Neural cell (in vitro differentiated cells): ENCODE measurements around the gene PRAC2. TPM values are rescaled to one million over a fixed set of nuclear protein-coding genes. Genes with fewer than 3 reads are reported as not detected.

ENCODE experiments used
- H2AFZ ChIP-seq: fragments of 200-600, 300-800 bp; sonication (generic), shearing (Covaris generic); 2 replicates; pipeline ENCODE4 v1.6.0; 2014; ENCODE audit warnings: low read depth, mild to moderate bottlenecking, antibody characterized with exemption, low read length, moderate library complexity
- H3F3A ChIP-seq: fragments of 200-600 bp; shearing (Covaris generic); 2 replicates; pipeline ENCODE4 v1.6.1; 2016; ENCODE audit warnings: mild to moderate bottlenecking, moderate library complexity, mixed read lengths, antibody characterized with exemption, low read length; ENCODE audit not compliant: insufficient read depth, poor library complexity, severe bottlenecking
- H3K27ac ChIP-seq: fragments of 200-600, 300-800 bp; sonication (generic), shearing (Covaris generic); 2 replicates; pipeline ENCODE4 v1.5.1; 2014; ENCODE audit warnings: mild to moderate bottlenecking, low read length, moderate library complexity
- H3K27me3 ChIP-seq: fragments of 300-800, 200-600 bp; sonication (generic), shearing (Covaris generic); 2 replicates; pipeline ENCODE4 v1.6.0; 2014; ENCODE audit warnings: mild to moderate bottlenecking, low read depth, low read length, moderate library complexity; ENCODE audit not compliant: insufficient read depth
- H3K36me3 ChIP-seq: fragments of 300-800, 200-600 bp; sonication (generic), shearing (Covaris generic); 2 replicates; pipeline ENCODE4 v1.5.1; 2014; ENCODE audit warnings: mild to moderate bottlenecking, antibody characterized with exemption, low read length, moderate library complexity; ENCODE audit not compliant: insufficient read depth
- H3K4me2 ChIP-seq: fragments of 300-800, 200-600 bp; sonication (generic), shearing (Covaris generic); 2 replicates; pipeline ENCODE4 v1.6.0; 2014; ENCODE audit warnings: mild to moderate bottlenecking, low read length
- H3K4me3 ChIP-seq: fragments of 300-800, 200-600 bp; sonication (generic), shearing (Covaris generic); 2 replicates; pipeline ENCODE4 v1.5.1; 2014; ENCODE audit warnings: mild to moderate bottlenecking, low read length, moderate library complexity
- H3K79me2 ChIP-seq: fragments of 200-600 bp; shearing (Covaris generic); replicated peaks from 2 replicates; pipeline ENCODE4 v1.6.0; 2014; ENCODE audit warnings: mild to moderate bottlenecking, low read length, moderate library complexity; ENCODE audit not compliant: insufficient read depth
- H3K9ac ChIP-seq: fragments of 300-800, 200-600 bp; sonication (generic), shearing (Covaris generic); 2 replicates; pipeline ENCODE4 v1.6.1; 2016; ENCODE audit warnings: mild to moderate bottlenecking, low read length, mixed read lengths
- H3K9me2 ChIP-seq: fragments of 200-600 bp; shearing (Covaris generic); 2 replicates; pipeline ENCODE4 v1.6.1; 2016; ENCODE audit warnings: mild to moderate bottlenecking, low read length, mixed read lengths; ENCODE audit not compliant: insufficient read depth
- H3K9me3 ChIP-seq: fragments of 200-600, 300-800 bp; sonication (generic), shearing (Covaris generic); 2 replicates; pipeline ENCODE4 v1.6.1; 2016; ENCODE audit warnings: mild to moderate bottlenecking, mixed run types, low read length, moderate library complexity, mixed read lengths
- H4K20me1 ChIP-seq: fragments of 200-600 bp; shearing (Covaris generic); 2 replicates; pipeline ENCODE4 v1.6.1; 2016; ENCODE audit warnings: mild to moderate bottlenecking, mixed run types; ENCODE audit not compliant: insufficient read depth
- EP300 ChIP-seq: fragments of 450-650 bp; conservative IDR thresholded peaks from 2 replicates; pipeline ENCODE4 v1.6.1; 2014; ENCODE audit warnings: antibody characterized with exemption, mild to moderate bottlenecking, moderate library complexity; ENCODE audit not compliant: poor library complexity, severe bottlenecking
- EZH2 ChIP-seq: fragments of 200-600, 300-800 bp; shearing (Covaris generic), sonication (generic); IDR thresholded peaks from 2 replicates; pipeline ENCODE4 v1.6.1; 2014; ENCODE audit warnings: antibody characterized with exemption, low read length, borderline replicate concordance, mild to moderate bottlenecking; ENCODE audit not compliant: insufficient read depth, poor library complexity, severe bottlenecking
- MXI1 ChIP-seq: fragments of 450-650 bp; conservative IDR thresholded peaks from 2 replicates; pipeline ENCODE4 v1.6.1; 2014; ENCODE audit warnings: antibody characterized with exemption, mild to moderate bottlenecking; ENCODE audit not compliant: poor library complexity, severe bottlenecking
- POLR2AphosphoS5 ChIP-seq: IDR thresholded peaks from 2 replicates; pipeline ENCODE4 v1.6.1; 2012
- RAD21 ChIP-seq: fragments of 450-650 bp; conservative IDR thresholded peaks from 2 replicates; pipeline ENCODE4 v1.6.1; 2014; ENCODE audit warnings: antibody characterized with exemption, mild to moderate bottlenecking, moderate library complexity
- SMC3 ChIP-seq: fragments of 450-650 bp; conservative IDR thresholded peaks from 2 replicates; pipeline ENCODE4 v1.6.1; 2014; ENCODE audit warnings: antibody characterized with exemption, mild to moderate bottlenecking, moderate library complexity; ENCODE audit not compliant: poor library complexity
- TAF1 ChIP-seq: IDR thresholded peaks from 2 replicates; pipeline ENCODE4 v1.6.1; 2012; ENCODE audit warnings: low read depth
- polyA plus RNA-seq: library from polyadenylated mRNA; depleted of rRNA; stranded (reverse); fragments of >200 nt; gene quantifications from 2 replicates; pipeline ENCODE4 v1.2.3, GENCODE V29; 2014
- TF ChIP-seq, protein P1 (sequence below): fragments of 450-650 bp; IDR thresholded peaks from 2 replicates; pipeline ENCODE4 v1.5.1; 2014; ENCODE audit warnings: antibody characterized with exemption, mild to moderate bottlenecking, moderate library complexity; ENCODE audit not compliant: poor library complexity, severe bottlenecking
- TF ChIP-seq, protein P2 (sequence below): IDR thresholded peaks from 2 replicates; pipeline ENCODE4 v1.6.1; 2012; ENCODE audit warnings: borderline replicate concordance

The PRAC2 gene
- polyA plus RNA-seq, 1 donor from 2014 or later = not detected

DNA sequence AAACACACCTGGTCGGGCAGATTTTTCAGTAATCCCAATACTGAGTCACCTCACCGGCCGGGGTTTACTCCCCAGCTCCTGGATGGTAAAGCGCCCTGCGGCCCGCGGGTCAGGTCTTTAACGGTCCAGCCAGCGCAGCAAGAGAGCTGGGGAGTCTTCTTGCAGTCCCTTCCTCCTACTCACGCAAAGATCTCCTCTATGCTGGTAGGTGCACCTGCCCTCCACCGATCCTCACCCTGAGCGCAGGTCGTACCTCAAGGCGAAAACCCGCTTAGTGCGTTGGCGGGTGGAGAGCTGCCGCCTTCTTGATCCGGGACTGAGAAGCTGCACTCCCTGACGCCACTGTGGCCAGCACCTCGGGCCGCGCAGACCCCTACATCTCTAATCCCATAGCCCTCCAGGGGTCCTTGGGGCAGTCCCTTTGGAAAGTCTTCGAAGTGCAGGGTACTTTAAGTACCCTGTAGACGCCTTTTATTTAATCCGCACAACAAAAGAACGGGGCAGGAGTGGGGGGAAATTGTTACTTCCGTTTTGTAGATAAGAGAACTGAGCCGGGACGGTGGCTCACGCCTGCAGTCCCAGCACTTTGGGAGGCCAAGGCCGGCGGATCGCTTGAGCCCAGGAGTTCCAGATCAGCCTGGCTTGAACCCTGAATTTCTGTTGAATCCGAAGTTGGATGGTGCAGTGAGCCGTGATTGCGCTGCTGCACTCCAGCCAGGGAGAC is 16.0 kb downstream of the PRAC2 start:
- Histone ChIP-seq H4K20me1 (no peaks in the 10 kb centered on the region), H3K4me3 (no peak overlapping the region), H3K27me3 (peaks cover 99% of the 10 kb centered on the region), H3K4me2 (no peak overlapping the region), H3F3A (no peaks in the 10 kb centered on the region), H3K9me3 (peaks cover 4% of the 10 kb centered on the region), H3K36me3 (no peaks in the 10 kb centered on the region), H3K79me2 (no peaks in the 10 kb centered on the region), H3K27ac (no peak overlapping the region), H3K9ac (no peak overlapping the region), H2AFZ (no peak overlapping the region), H3K9me2 (no peaks in the 10 kb centered on the region)
- TF ChIP-seq, protein P1, sequence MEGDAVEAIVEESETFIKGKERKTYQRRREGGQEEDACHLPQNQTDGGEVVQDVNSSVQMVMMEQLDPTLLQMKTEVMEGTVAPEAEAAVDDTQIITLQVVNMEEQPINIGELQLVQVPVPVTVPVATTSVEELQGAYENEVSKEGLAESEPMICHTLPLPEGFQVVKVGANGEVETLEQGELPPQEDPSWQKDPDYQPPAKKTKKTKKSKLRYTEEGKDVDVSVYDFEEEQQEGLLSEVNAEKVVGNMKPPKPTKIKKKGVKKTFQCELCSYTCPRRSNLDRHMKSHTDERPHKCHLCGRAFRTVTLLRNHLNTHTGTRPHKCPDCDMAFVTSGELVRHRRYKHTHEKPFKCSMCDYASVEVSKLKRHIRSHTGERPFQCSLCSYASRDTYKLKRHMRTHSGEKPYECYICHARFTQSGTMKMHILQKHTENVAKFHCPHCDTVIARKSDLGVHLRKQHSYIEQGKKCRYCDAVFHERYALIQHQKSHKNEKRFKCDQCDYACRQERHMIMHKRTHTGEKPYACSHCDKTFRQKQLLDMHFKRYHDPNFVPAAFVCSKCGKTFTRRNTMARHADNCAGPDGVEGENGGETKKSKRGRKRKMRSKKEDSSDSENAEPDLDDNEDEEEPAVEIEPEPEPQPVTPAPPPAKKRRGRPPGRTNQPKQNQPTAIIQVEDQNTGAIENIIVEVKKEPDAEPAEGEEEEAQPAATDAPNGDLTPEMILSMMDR = no peak
- TF ChIP-seq MXI1 = no peak
- TF ChIP-seq EP300 = no peak
- TF ChIP-seq SMC3 = no peak
- TF ChIP-seq, protein P2, sequence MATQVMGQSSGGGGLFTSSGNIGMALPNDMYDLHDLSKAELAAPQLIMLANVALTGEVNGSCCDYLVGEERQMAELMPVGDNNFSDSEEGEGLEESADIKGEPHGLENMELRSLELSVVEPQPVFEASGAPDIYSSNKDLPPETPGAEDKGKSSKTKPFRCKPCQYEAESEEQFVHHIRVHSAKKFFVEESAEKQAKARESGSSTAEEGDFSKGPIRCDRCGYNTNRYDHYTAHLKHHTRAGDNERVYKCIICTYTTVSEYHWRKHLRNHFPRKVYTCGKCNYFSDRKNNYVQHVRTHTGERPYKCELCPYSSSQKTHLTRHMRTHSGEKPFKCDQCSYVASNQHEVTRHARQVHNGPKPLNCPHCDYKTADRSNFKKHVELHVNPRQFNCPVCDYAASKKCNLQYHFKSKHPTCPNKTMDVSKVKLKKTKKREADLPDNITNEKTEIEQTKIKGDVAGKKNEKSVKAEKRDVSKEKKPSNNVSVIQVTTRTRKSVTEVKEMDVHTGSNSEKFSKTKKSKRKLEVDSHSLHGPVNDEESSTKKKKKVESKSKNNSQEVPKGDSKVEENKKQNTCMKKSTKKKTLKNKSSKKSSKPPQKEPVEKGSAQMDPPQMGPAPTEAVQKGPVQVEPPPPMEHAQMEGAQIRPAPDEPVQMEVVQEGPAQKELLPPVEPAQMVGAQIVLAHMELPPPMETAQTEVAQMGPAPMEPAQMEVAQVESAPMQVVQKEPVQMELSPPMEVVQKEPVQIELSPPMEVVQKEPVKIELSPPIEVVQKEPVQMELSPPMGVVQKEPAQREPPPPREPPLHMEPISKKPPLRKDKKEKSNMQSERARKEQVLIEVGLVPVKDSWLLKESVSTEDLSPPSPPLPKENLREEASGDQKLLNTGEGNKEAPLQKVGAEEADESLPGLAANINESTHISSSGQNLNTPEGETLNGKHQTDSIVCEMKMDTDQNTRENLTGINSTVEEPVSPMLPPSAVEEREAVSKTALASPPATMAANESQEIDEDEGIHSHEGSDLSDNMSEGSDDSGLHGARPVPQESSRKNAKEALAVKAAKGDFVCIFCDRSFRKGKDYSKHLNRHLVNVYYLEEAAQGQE = no peak

DNA sequence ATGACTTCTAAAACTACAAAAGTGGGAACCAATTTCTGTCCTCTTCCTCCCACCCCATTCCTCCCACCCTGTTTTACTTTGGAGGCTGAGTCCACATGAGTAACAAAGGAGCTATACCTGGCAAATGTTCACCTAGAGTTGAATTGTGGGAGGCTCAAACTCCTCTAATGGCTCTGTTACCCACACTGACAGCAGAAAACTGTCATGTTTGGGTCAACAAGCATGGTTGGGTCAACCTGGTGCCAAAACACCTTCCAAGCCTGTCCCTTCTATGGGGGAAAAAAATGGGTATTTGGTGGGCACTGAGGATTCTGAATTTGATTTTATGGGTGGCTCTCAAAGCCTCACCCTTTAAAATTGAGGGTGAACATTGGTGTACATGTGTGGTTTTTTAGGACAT is 17.6 kb downstream of the PRAC2 start:
- no peaks in the 10 kb centered on the region for H4K20me1 ChIP-seq
- H3K9ac ChIP-seq = no peak overlapping the region
- no peak overlapping the region for H3K4me2 ChIP-seq
- H2AFZ ChIP-seq = no peak overlapping the region
- peaks cover 4% of the 10 kb centered on the region for H3K9me3 ChIP-seq
- no peak overlapping the region for H3K27ac ChIP-seq
- peaks cover 99% of the 10 kb centered on the region for H3K27me3 ChIP-seq
- no peak overlapping the region for H3K4me3 ChIP-seq
- H3K9me2 ChIP-seq = no peaks in the 10 kb centered on the region
- H3F3A ChIP-seq = no peaks in the 10 kb centered on the region
- TF ChIP-seq, protein P1 = no peak
- TF ChIP-seq RAD21 (no peak), POLR2AphosphoS5 (no peak), SMC3 (no peak), MXI1 (no peak), EP300 (no peak), TAF1 (no peak), EZH2 (no peak)
- TF ChIP-seq, protein P2 = no peak
- H3K36me3 ChIP-seq = no peaks in the 10 kb centered on the region
- H3K79me2 ChIP-seq = no peaks in the 10 kb centered on the region
